Raji (cell line): ENCODE results near the gene BRD4.

Experiments
- POLR2A ChIP-seq: IDR thresholded peaks from 2 replicates; pipeline ENCODE4 v1.6.1; 2011; ENCODE audit warnings: low read depth, low read length, control low read depth; ENCODE audit not compliant: insufficient read depth

Gene BRD4

GRCh38 chr19:15266683-15267082 is 65.7 kb downstream of the BRD4 start:
- TF ChIP-seq POLR2A: no peak

DNA sequence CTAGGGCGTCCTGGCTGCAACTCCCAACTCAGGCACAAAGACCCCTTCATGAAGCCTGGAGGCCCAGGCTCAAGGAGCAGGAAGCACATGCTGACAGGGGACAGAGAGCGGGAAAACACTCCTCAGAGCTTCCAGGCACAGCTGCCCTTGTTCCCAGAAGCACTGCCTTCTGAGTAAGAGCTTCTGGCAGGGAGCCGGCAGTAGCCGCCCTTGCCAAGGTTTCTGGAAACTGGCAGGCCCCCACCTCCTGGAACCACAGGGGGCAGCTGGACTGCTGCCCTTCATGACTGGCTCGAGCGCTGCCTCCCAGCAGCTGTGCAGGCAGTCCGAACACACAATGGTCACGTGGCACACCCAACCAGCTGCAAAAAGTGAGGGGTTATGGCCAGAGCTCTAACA is 66.5 kb downstream of the BRD4 start:
- no peak for TF ChIP-seq POLR2A

DNA sequence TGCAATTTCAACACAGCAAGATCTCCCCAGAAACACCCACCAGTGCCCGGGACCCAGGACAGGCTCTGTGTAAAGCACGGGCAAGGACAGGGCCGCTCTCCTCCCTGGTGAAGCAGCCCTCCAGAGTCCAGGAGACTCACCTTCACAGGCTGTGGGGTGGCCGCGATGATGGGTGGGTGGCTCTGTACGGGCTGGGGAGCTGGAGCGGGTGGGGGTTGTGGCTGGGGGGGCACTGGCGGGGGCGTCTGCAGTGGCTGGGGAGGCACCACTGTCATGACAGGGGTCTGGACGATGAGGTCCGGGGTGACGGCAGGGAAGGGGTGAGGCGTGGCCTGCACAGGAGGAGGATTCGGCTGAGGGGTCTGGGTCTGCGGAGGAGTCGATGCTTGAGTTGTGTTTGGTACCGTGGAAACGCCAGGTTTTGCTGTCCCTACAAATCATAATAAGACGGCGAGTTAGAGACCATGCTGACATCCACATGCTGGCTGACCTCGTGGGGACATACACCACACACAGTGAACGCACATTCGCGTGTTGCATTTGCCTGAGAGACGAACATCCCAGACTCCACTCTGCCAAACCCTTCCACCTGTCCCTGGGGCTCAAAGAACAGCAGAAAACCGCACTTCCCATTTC is 67.0 kb downstream of the BRD4 start:
- no peak for TF ChIP-seq POLR2A

DNA sequence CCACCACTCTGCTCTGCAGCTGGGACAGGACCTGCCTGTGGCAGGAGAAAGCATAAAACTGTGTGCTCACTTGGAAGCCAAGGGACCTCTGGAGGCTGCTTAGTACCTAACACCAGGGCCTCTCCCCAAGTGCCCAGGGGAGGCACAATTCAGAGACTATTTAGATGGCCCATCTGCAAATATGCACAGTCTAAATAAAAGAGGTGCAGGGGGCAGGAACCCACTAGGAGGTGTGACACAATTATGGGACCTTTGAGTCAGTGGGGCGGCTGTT is 67.5 kb downstream of the BRD4 start:
- no peak for TF ChIP-seq POLR2A

DNA sequence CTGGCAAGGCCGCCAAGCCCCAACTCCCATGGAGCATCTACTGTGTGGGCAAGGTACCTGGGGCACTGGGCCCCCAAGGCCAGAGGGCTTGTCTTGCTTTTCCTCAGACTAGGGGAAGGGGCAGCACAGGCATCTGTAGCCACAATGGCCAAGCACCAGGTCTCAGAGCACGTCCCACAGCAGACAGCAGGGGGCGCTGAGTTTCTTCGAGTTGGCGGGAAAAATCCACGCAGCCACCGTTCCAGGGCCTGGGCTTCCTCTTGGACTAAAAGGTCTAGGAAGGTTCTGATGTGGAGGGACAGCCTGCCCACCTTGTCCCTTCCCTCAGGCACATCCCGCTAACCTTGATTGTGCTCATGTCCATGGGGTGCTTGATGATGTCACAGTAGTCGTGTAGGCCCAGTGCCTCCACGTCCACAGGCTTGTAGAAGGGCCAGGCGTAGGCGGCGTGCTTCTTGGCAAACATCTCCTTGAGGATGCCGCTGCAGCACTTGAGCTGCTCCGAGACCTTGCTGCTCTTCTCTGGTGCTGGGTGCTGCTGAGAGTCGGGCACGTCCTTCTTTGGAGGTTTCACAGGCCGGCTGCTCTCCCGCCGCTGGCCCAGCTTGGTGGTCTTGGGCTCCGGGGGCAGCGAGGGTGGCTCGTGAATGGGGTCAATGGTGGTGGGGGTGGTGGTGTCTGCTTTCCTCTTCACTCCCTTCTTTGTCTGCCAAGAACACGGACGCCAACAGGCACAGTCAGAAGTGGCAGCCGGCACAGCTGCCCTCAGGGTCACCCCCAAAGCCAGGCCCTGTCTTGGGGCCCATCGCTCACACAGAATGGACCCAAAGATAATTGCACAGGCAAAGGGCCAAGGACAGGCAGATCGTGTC is 68.0 kb downstream of the BRD4 start:
- no peak for TF ChIP-seq POLR2A

DNA sequence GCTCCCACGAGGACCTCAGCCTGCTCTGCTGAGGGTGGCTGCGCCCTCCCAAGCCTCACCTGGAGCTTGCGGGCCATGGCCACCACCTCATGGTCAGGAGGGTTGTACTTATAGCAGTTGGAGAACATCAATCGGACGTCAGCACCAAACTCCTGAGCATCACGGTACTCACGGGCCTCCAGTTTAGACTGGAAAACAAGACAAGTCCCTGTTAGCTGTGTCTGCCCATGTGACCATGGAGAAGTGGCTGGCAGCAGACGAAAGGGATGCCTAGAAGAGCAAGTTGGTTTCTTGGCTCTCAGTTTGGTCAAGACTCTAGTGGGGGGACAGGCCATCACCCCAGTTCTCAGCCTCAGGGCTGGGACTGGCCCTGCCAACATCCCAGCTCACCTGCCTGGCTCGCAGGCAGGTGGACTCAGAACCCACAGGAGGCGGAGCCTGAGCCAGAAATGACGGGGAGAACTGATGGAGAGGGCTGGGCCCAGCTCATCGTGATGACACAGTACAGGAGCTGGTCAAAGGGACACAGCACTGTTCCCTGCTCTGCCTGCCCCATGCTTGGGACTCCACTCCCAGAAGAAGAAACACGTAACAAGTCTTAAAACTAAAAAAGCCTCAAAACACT is 68.9 kb downstream of the BRD4 start:
- no peak for TF ChIP-seq POLR2A

GRCh38 chr19:15262011-15262410 is 70.3 kb downstream of the BRD4 start:
- no peak for TF ChIP-seq POLR2A

GRCh38 chr19:15260939-15261338 is 71.4 kb downstream of the BRD4 start:
- TF ChIP-seq POLR2A: no peak

DNA sequence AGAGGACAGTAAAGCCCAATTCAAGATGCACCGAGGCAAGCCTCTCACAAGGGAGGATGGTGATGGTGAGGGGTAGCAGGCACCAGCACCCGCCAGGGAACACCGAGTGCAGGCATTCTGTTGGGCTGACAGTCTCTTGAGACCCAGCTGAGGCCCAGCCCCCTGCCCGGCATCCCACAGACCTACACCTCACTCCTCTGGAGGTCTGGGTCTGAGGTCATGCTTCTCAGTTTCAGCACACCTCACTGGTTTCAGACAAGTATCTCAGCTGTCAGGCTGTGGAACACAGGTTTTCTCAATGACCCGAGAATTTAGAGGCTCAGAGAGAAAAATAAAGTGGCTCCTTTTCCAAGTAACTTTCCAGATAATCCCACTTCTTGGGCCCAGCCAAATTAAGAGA is 72.4 kb downstream of the BRD4 start:
- TF ChIP-seq POLR2A: no peak

DNA sequence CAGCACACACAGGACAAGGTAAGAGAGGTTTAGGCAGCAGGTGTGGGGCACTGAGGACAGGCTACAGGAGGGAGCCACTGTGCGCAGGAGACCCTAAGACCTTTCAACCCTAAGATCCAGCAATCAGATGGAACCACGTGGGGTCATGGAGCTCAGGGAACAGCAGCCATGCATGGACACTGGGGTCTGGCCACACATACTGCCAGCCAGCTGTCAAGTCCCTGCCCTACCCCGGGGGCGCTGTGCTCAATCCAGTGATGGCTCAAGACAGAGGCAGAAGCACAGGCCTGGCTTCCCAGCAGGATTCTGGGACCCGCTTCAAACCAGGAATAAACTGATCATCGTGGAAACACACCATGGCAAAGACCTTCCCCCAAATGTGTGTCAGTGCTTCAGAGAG is 74.6 kb downstream of the BRD4 start:
- TF ChIP-seq POLR2A: no peak

GRCh38 chr19:15256708-15257331 is 75.5 kb downstream of the BRD4 start:
- TF ChIP-seq POLR2A: no peak

- TF ChIP-seq POLR2A: no peak
Measured at GRCh38 chr19:15255359-15255990, 76.9 kb downstream of the BRD4 start.

DNA sequence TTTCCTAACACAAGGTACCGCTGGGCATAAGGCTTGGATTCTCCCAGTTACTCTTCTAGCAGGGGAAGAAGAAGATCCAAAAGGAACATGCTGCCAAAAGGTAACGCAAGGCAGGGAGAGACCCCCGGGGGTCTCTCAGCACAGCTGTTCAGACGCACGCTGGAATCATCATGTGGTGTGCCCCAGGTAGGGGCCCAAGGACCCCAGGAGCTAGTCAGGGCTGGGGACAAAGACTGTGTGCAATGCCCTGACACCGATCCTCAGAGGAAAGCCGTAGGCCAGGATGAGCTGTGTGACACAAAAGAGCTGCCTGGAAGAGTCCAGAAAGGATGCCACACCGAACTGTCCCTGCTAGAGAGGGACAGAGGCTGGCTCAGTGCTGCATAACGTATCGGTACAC is 77.8 kb downstream of the BRD4 start:
- TF ChIP-seq POLR2A: no peak

DNA sequence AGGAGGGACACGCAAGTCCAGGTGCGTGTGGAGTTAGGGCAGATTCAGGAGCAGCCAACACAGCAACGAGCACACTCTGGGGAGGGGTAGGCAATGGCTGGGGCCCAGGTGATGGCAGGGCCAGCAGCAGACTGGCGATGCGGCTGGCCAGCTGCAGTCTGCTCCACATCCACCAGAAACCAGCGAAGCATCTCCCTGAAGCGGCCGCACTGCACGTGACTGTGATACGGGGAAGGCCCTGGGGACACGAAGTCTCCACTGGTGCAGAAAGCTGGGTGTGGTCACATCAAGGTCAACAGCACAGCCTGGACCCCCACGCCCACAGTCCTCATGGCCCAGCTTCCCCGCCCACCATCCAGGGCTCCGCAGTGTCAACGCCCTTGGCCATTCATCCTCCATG is 78.8 kb downstream of the BRD4 start:
- no peak for TF ChIP-seq POLR2A

GRCh38 chr19:15253061-15253460 is 79.3 kb downstream of the BRD4 start:
- TF ChIP-seq POLR2A: no peak

- no peak for TF ChIP-seq POLR2A
Measured at GRCh38 chr19:15252398-15253018, 79.8 kb downstream of the BRD4 start.
